MCF 10A (cell line): Measurements from ENCODE around the gene FBXO10. TPM values are rescaled to one million over a fixed set of nuclear protein-coding genes. Genes with fewer than 3 reads are reported as not detected.

ENCODE experiments used
- BruUV-seq: library from RNA; stranded (reverse); fragments of 400-500 nt; replicated peaks from 2 replicates; lab custom pipeline; 2021; lab: Mats Ljungman, UMichigan
- CTCF ChIA-PET: fragments of 300-600 bp; sonication (Branson Sonifier 250); formaldehyde crosslinking; extraction: SDS; loops from one replicate; lab custom pipeline; 2021; ENCODE audit warnings: antibody characterized with exemption, inconsistent platforms; lab: Yijun Ruan, JAX
- POLR2A ChIA-PET: fragments of 300-600, 350-650 bp; sonication (Branson Sonifier 250); formaldehyde crosslinking; extraction: SDS; loops from one replicate; lab custom pipeline; 2020; ENCODE audit warnings: antibody characterized with exemption, inconsistent platforms; lab: Yijun Ruan, JAX
- DNase-seq: peaks from one replicate; pipeline ENCODE4 v3.0.0-alpha.2; 2018; ENCODE audit not compliant: unreplicated experiment
- H3K27ac Mint-ChIP-seq: one replicate; pipeline ENCODE4 v1.8.0; 2022; ENCODE audit warnings: mild to moderate bottlenecking, low read depth, mixed read lengths; ENCODE audit not compliant: unreplicated experiment
- H3K27me3 Mint-ChIP-seq: one replicate; pipeline ENCODE4 v1.8.0; 2022; ENCODE audit warnings: mixed read lengths; ENCODE audit not compliant: insufficient read depth, unreplicated experiment
- H3K36me3 Mint-ChIP-seq: one replicate; pipeline ENCODE4 v1.8.0; 2022; ENCODE audit warnings: mild to moderate bottlenecking, moderate library complexity, mixed read lengths; ENCODE audit not compliant: insufficient read depth, unreplicated experiment
- H3K4me1 Mint-ChIP-seq: one replicate; pipeline ENCODE4 v1.8.0; 2022; ENCODE audit warnings: mixed read lengths; ENCODE audit not compliant: insufficient read depth, unreplicated experiment
- H3K4me3 Mint-ChIP-seq: one replicate; pipeline ENCODE4 v1.8.0; 2022; ENCODE audit warnings: mild to moderate bottlenecking, moderate library complexity, mixed read lengths; ENCODE audit not compliant: unreplicated experiment
- H3K9me3 Mint-ChIP-seq: one replicate; pipeline ENCODE4 v1.8.0; 2022; ENCODE audit warnings: mixed read lengths; ENCODE audit not compliant: unreplicated experiment
- intact Hi-C: fragments of 100-400 bp; cut with micrococcal nuclease; formaldehyde crosslinking; loops from 2 replicates; pipeline ENCODE4 v1.14.1; 2022
- total RNA-seq: library from RNA; stranded (reverse); gene quantifications from 2 replicates; pipeline ENCODE4 v1.2.3, GENCODE V29; 2022
- TF ChIP-seq, protein P1 (sequence below): fragments of 200-600 bp; IDR thresholded peaks from one replicate; pipeline ENCODE4 v1.8.0; 2022; ENCODE audit warnings: antibody characterized with exemption, mild to moderate bottlenecking; ENCODE audit not compliant: unreplicated experiment

Gene FBXO10
- total RNA-seq, 1 experiment from 2014 or later: 3.4 TPM

DNA sequence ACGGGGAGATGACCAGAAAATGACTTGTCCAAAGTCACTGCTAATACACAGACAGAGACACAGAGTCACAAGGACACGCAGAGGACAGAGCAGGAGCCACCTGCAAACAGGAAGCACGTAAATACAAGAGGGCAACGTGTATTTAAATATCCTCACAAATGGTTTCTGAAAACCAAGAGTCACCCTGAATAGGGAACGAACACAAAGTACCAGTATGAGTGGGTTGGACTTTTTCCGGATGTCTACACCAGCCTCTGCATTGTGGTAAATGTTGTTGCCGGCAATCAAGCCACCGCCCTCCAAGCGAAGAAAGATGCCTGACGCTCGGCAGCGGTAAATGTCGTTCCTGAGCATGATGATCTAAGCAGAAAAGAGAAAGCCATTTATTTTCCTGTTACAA lies 44.5 kb downstream of the FBXO10 start:
- no peaks in the 10 kb centered on the region for H3K9me3 Mint-ChIP-seq
- intact Hi-C loops: no loop called here
- no peaks in the 10 kb centered on the region for H3K27me3 Mint-ChIP-seq
- no peak overlapping the region for H3K4me3 Mint-ChIP-seq
- TF ChIP-seq, protein P1, sequence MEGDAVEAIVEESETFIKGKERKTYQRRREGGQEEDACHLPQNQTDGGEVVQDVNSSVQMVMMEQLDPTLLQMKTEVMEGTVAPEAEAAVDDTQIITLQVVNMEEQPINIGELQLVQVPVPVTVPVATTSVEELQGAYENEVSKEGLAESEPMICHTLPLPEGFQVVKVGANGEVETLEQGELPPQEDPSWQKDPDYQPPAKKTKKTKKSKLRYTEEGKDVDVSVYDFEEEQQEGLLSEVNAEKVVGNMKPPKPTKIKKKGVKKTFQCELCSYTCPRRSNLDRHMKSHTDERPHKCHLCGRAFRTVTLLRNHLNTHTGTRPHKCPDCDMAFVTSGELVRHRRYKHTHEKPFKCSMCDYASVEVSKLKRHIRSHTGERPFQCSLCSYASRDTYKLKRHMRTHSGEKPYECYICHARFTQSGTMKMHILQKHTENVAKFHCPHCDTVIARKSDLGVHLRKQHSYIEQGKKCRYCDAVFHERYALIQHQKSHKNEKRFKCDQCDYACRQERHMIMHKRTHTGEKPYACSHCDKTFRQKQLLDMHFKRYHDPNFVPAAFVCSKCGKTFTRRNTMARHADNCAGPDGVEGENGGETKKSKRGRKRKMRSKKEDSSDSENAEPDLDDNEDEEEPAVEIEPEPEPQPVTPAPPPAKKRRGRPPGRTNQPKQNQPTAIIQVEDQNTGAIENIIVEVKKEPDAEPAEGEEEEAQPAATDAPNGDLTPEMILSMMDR: no peak
- H3K36me3 Mint-ChIP-seq: no peaks in the 10 kb centered on the region
- BruUV-seq: no TSS peak
- ChIA-PET POLR2A (interaction anchor here (0.6 kb wide), 1 partner anchor 734 kb away, joined by 3 read pairs; no protein-coding TSS in a partner anchor), CTCF (no interaction called here)
- DNase-seq: no peak
- peaks cover 9% of the 10 kb centered on the region for H3K4me1 Mint-ChIP-seq
- H3K27ac Mint-ChIP-seq: no peak overlapping the region

DNA sequence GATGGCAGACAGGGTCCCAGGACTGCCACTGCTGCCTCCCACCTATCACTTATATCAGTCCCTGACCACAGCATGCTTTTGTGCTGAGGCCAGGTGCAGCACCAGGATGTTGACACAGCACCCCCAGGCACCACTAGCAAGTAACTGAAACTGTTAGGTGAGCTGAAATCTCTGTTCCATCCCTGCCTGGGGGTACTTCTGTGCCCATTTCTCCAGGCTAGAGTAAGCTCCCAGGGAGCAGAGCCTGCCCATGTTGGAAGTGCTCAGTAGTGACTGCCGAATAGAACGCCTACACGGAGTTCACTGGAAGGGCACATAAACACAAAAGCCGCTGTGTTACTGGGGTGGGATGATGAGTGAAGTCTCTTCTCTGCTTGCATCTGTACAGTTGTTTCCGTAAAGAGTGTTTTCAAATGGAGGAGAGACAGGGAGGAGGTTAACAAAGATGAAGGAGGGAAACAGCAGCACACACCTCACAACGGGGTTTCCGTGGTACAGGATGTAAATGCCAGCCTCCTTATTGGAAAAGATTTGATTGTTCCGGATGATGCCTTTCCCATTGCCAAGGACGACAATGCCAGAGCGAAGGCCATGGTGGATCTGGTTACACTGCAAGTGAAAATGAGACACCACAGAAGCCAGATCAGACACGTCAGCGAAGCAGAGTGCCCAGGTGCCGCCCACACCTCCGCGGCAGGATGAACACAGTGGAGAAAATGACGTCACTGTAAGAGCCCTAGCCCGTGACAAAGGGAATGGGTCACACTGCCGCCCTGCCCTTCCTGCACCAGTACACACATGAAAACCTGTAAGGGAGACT lies 47.3 kb downstream of the FBXO10 start:
- TSS peak; percentile 75 for BruUV-seq
- H3K4me1 Mint-ChIP-seq: peaks cover 9% of the 10 kb centered on the region
- no peak overlapping the region for H3K4me3 Mint-ChIP-seq
- H3K36me3 Mint-ChIP-seq: peaks cover 3% of the 10 kb centered on the region
- peak; percentile 61 for DNase-seq
- intact Hi-C loops: no loop called here
- no peaks in the 10 kb centered on the region for H3K27me3 Mint-ChIP-seq
- ChIA-PET CTCF (no interaction called here), POLR2A (no interaction called here)
- no peaks in the 10 kb centered on the region for H3K9me3 Mint-ChIP-seq
- H3K27ac Mint-ChIP-seq: no peak overlapping the region
- TF ChIP-seq, protein P1: no peak

DNA sequence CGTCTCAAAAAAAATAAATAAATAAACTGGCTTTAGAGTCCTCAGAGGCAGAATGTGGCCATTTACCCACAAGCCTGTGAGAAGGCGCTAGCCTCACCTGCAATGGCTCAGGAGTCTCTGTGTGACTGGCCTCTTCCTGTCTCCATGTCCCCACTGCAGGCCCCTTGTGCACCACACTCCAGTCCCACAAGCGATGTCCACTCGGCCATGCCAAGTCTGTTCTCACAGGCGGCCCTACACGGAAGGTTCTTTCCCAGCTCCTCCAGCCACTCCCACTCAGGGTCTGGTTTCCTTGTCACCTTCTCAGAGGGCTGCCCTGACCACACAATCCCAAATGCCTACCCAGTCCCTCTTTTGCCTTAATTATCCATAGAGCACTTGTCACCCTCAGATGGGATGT lies 52.3 kb downstream of the FBXO10 start:
- intact Hi-C loops: no loop called here
- Mint-ChIP-seq H3K27ac (no peak overlapping the region), H3K27me3 (no peaks in the 10 kb centered on the region), H3K9me3 (no peaks in the 10 kb centered on the region), H3K4me1 (peaks cover 5% of the 10 kb centered on the region), H3K4me3 (no peak overlapping the region), H3K36me3 (peaks cover 11% of the 10 kb centered on the region)
- ChIA-PET CTCF (no interaction called here), POLR2A (no interaction called here)
- TF ChIP-seq, protein P1: no peak
- BruUV-seq: no TSS peak
- no peak for DNase-seq

DNA sequence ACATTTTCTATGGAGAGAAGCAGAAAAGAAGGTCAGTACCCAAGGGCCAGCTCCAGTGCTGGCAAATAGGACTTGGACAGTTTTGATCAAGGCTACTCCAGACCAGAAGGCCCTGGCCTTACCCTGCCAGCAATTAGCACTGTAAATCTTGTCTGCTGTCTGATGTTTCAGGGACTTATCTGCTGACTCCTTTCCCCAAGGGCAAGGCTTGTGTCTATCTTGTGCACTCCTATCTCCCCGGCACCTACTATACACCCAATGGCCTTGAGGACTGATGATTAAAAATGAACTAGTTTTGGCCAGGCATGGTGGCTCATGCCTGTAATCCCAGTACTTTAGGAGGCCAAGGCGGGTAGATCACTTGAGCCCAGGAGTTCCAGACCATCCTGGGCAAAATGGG lies 53.2 kb downstream of the FBXO10 start:
- intact Hi-C loops: no loop called here
- Mint-ChIP-seq H3K36me3 (peaks cover 11% of the 10 kb centered on the region), H3K27ac (no peak overlapping the region), H3K4me1 (no peaks in the 10 kb centered on the region), H3K27me3 (no peaks in the 10 kb centered on the region), H3K4me3 (no peak overlapping the region), H3K9me3 (no peaks in the 10 kb centered on the region)
- POLR2A ChIA-PET: no interaction called here
- TF ChIP-seq, protein P1: no peak
- DNase-seq: no peak
- BruUV-seq: no TSS peak
- CTCF ChIA-PET: no interaction called here
